SKM-1 treated with dmso at 0.1 percent for 144 hours (cell line): ENCODE measurements around the gene CTTNBP2.

Experiments used
- DNase-seq: peaks from one replicate; lab custom pipeline; 2025; ENCODE audit not compliant: unreplicated experiment; lab: John Stamatoyannopoulos, UW

Gene CTTNBP2

DNA sequence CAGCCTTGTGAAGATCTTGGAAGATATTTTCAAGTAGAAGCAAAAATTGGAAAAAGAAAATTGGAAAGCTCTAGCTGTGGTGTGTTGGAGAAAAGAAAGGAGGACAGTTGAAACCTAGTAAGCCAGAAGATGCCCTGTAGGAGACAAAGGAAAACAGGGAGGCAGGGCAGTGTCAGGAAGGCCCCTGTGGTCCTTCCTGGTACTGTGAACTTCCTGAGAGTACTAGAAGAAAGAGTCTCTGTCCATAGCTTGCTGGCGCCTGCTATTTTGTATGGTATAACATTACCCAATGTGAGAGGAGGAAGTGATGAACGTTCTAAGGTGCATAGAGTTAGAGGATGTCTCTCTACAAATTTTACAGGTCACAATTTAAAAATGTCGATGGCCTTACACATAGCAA is 183.1 kb downstream of the CTTNBP2 start:
- DNase-seq, result no peak

DNA sequence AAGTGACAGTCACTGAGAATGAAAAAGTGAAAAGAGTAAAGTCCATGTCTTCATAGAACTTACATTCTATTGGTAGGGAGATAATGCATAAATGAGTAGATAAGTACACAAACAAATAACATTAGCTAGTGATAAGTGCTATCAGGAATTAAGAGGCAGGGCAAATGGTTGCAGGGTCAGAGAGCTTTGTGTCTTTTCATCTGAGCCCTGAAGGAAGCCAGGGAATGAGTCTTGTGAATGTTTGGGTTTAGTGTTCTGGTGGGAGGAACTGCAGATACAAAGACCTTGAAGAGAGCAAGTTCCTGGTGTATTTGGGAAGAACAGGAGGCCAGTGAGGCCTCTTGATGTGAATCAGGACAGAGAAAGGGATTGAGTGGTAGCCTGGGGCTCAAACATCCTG is 183.8 kb downstream of the CTTNBP2 start:
- DNase-seq, result no peak

DNA sequence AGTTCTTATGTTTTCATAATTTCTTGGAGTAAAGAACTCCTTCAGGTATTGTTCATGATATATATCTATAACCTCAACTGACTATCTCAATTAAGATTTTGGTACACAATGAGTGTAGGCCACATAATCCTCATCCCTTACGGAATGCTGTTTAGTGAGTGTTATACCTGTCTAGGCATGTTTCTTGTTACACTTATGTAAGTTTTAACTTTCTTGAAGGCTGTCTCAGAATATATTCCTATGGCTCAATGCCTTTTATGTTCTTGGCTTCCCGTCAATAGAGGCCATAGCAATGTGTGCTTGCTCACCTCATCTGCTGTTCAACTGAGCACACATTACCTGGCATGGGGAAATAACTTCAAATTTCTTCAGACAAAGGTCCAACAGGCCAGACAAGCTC is 185.1 kb downstream of the CTTNBP2 start:
- no peak for DNase-seq

GRCh38 chr7:117686311-117686935 is 186.8 kb downstream of the CTTNBP2 start:
- no peak for DNase-seq

DNA sequence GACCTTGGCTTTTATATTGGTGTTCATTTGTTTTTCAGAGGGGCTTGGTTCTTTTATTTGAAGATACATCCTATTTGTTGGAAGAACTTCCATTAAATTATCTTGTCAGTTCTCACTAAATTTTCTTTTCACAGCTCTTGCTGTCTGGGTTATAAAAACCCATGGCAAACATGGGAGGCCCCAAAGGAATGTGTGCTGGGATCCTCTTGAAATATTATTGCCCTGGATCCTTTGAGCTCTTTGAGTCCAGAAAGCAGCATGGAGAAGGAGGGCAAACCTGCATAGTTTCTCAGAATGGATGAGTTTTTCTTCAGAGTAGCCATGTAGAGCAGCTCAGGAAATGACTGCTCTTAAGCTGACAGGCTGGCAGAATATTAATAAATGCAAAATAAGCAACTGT is 187.4 kb downstream of the CTTNBP2 start:
- no peak for DNase-seq

DNA sequence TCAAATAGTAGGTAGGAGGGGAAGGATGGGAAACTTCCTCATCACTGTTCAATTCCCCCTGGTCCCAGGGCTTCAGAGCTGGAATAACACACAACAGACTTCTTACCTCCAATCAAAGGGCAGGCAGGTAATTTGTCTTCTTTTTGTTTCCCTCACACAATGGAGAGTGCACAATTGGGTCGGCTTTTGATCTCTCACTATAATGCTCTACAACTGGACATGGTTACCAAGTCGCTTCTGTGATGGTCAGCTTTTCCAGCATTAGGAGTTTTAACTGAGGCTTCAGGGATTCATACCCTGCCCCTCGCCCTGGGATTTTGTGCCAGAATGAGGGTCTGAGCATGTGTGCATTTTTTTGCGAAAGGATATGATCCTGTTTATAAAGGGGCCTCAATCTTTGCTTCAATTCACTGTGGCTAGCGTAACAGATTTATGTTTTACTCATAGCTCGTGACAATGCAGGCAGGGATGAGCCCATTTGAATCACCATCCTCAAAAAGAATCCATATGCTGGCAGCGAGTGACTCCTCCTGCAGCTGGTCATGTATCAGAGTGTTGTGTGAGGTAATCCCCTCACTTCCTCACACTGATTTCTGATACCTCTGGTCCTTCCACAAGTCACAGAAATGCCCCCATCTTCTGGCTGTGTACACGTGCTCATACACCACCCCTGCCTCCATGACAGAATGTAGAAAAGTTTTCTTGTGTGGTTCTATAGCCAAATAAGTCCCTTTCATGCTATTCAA is 189.6 kb downstream of the CTTNBP2 start:
- DNase-seq, result no peak

- no peak for DNase-seq
Observed at GRCh38 chr7:117682681-117683385, 190.4 kb downstream of the CTTNBP2 start.

- DNase-seq, result no peak
Observed at GRCh38 chr7:117679120-117679519, 194.1 kb downstream of the CTTNBP2 start.

DNA sequence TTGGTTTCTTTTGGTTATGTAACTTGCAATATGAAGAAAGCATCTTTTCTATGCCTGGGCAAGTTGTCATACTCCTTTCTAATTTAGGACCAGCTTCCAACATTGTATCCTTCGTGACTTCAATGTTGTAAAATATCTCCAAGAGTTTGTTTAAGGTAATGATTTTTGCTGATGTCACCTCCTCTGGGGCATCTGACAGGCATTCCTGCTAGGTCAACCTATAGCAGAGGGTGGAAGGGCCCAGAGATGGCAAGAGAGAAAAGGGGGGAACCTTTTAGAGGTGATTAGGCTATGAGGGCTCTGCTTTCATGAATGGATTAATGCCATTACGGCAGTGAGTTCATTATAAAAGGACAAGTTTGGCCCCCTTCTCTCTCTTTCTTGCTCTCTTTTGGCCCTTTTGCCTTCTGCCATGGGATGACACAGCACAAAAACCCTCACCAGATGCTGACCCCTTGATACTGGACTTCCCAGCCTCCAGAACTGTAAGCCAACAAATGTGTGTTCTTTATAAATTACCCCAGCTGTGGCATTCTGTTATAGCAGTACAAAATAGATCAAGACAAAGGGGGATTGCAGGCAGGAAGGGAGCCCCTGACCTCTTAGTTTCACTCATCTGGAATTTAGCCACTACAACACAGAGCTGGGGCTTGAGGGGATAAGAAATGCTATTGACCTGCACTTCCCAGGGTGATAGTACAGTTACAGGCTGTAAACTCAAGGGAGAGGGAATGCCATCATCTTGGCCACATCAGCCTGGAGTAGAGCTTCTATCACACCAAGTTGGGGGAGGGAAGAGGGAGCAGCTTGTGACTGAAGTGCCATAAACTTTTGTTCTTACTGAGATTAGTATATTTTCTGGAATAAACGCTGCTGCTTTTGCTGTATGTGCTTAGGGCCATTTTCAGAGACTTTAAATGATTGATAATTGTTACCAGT is 197.5 kb downstream of the CTTNBP2 start:
- no peak for DNase-seq

- no peak for DNase-seq
Observed at GRCh38 chr7:117674617-117675016, 198.6 kb downstream of the CTTNBP2 start.

- no peak for DNase-seq
Observed at GRCh38 chr7:117673839-117674238, 199.4 kb downstream of the CTTNBP2 start.

DNA sequence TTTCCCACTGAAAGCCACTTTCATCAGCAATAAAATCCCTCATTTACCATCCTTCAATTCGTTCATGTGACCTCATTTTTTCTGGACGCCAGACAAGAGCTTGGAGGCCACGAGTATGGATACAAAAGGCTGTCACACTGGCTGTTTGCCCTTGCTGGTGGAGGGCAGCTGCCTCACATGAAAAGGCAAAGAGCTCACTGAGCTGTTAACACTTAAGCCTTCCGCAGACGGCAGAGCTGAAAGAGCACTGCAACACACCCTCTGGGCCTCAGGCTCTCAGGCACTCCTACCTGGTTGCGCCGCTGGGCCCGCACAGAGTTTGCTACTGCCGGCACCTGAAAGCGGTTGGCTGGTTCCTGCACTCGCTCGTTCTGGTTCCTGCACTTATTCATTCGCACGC is 199.9 kb downstream of the CTTNBP2 start:
- DNase-seq, result no peak

DNA sequence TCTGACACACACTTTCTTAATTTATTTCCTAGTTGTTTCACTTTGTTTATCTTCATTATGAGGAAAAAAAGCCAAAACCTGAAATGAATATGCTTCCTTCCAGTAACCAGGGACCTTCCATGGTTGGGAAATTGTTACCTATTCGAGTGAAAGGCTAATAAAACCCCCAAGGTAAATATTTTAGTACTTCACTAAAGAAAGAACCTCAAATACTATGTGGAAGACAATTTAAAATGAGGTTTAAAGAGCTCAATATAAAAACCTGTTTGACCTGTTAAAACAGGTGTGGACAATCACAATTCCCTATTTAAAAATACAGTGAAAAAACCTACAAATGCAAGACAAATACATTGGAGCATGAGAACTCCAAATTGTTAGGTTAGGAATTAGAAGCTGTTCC is 200.8 kb downstream of the CTTNBP2 start:
- no peak for DNase-seq

GRCh38 chr7:117669818-117670217 is 203.4 kb downstream of the CTTNBP2 start:
- no peak for DNase-seq

GRCh38 chr7:117667456-117667855 is 205.8 kb downstream of the CTTNBP2 start:
- no peak for DNase-seq

- DNase-seq, result no peak
Observed at GRCh38 chr7:117666689-117667088, 206.6 kb downstream of the CTTNBP2 start.

GRCh38 chr7:117666031-117666430 is 207.2 kb downstream of the CTTNBP2 start:
- DNase-seq, result no peak

GRCh38 chr7:117665368-117665767 is 207.9 kb downstream of the CTTNBP2 start:
- no peak for DNase-seq

DNA sequence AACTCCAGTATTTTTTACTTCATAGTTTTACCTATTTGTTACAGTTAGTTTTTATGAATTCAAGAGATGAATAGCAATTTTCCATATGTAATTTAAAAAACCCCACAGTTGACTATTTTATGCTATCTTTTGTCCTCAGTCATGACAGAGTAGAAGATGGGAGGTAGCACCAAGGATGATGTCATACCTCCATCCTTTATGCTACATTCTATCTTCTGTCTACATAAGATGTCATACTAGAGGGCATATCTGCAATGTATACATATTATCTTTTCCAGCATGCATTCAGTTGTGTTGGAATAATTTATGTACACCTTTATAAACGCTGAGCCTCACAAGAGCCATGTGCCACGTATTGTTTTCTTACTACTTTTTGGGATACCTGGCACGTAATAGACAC is 209.2 kb downstream of the CTTNBP2 start:
- DNase-seq, result no peak

DNA sequence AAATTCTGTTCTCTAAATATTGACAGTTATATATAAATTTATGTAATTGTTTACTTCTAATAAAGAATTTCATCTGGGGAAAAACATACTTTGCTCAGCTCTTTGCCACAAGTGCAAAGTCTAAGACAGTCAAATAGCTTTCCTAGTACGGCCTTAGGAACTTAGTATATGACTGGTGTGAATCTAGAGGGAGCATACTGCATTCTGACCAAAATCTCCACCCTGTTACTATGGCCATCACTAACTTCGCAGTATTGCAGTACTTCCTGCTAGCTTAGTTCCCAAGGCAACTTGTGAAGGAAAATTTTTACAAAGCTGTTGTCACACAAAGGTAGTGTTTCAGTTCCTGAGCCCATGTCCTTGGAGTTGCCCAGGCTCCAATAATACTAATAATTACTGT is 211.9 kb downstream of the CTTNBP2 start:
- no peak for DNase-seq
